Thoracic aorta (tissue), 2 donors: ENCODE results near the gene ELK3. TPM values are rescaled to one million over a fixed set of nuclear protein-coding genes. Genes with fewer than 3 reads are reported as not detected.

ENCODE experiments used
- ATAC-seq: fragments of 150-250 bp; one replicate; pipeline ENCODE4 v1.8.0; 2017; ENCODE audit warnings: low read depth; ENCODE audit not compliant: insufficient number of reproducible peaks, low FRiP score
- DNase-seq: peaks from one replicate; pipeline ENCODE4 v3.0.0-alpha.2; 2020; ENCODE audit warnings: low spot score
- H3K27ac ChIP-seq, 2 donors: fragments of 200-600 bp; sonication (generic); 1 replicate in 1 of 2; 2 replicates in 1 of 2; pipeline ENCODE4 v1.5.1; 2016; ENCODE audit warnings: mild to moderate bottlenecking in 2 of 2, moderate library complexity in 2 of 2
- H3K27me3 ChIP-seq: fragments of 200-600 bp; sonication (generic); replicated peaks from 2 replicates; pipeline ENCODE4 v1.6.0; 2016; ENCODE audit warnings: mild to moderate bottlenecking; ENCODE audit not compliant: insufficient read depth
- H3K36me3 ChIP-seq: fragments of 200-600 bp; sonication (generic); one replicate; pipeline ENCODE4 v1.5.1; 2016
- H3K4me1 ChIP-seq, 2 donors: fragments of 200-600 bp; sonication (generic); 1 replicate in 1 of 2; 2 replicates in 1 of 2; pipeline versions ENCODE4 v1.5.1 to v1.6.0; 2016; ENCODE audit warnings: low read depth in 2 of 2, mild to moderate bottlenecking in 1 of 2; ENCODE audit not compliant: control insufficient read depth in 1 of 2
- H3K4me3 ChIP-seq: fragments of 200-600 bp; sonication (generic); 2 replicates; pipeline ENCODE4 v1.5.1; 2016; ENCODE audit warnings: mild to moderate bottlenecking
- H3K9me3 ChIP-seq: fragments of 200-600 bp; sonication (generic); 2 replicates; pipeline ENCODE4 v1.5.1; 2016
- total RNA-seq, 2 donors: library from RNA; depleted of rRNA; stranded (reverse); fragments of >200 nt; gene quantifications; one replicate each; pipeline versions ENCODE4 v1.1.0 to v1.2.3, GENCODE V29; 2016
- TF ChIP-seq, protein P1 (sequence below): fragments of 200-600 bp; sonication (generic); IDR thresholded peaks from one replicate; pipeline ENCODE4 v1.5.1; 2019; ENCODE audit warnings: antibody characterized with exemption

Gene ELK3
- total RNA-seq, 2 donors from 2014 or later, result 19.9 to 40.6 TPM

DNA sequence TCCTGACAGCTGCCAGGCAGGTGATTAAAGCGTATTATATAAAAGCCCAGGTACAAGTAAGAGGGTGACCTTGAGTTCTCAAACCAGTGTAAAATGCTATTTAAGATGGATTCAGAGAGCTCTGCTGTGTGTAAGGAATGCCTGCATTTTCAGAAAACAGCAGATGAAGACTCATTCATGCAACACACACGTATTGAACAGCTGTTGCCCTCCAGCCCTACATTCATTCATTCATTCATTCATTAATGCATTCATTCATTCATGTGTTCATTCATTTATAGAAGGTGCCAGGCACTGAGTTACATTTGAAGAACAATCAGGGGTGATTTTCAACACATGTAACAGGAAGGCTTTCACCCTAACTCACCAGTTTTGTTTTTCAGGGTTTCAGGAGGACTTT is 27.4 kb upstream of the ELK3 start:
- peaks cover 0 to 9% of the 10 kb centered on the region in 2 donors for H3K4me1 ChIP-seq
- H3K9me3 ChIP-seq, result no peaks in the 10 kb centered on the region
- H3K4me3 ChIP-seq, result no peak overlapping the region
- TF ChIP-seq, protein P1, sequence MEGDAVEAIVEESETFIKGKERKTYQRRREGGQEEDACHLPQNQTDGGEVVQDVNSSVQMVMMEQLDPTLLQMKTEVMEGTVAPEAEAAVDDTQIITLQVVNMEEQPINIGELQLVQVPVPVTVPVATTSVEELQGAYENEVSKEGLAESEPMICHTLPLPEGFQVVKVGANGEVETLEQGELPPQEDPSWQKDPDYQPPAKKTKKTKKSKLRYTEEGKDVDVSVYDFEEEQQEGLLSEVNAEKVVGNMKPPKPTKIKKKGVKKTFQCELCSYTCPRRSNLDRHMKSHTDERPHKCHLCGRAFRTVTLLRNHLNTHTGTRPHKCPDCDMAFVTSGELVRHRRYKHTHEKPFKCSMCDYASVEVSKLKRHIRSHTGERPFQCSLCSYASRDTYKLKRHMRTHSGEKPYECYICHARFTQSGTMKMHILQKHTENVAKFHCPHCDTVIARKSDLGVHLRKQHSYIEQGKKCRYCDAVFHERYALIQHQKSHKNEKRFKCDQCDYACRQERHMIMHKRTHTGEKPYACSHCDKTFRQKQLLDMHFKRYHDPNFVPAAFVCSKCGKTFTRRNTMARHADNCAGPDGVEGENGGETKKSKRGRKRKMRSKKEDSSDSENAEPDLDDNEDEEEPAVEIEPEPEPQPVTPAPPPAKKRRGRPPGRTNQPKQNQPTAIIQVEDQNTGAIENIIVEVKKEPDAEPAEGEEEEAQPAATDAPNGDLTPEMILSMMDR, result no peak
- DNase-seq (no peak), ATAC-seq (no peak)
- H3K36me3 ChIP-seq, result no peaks in the 10 kb centered on the region
- H3K27me3 ChIP-seq, result no peaks in the 10 kb centered on the region
- no peak overlapping the region for H3K27ac ChIP-seq

DNA sequence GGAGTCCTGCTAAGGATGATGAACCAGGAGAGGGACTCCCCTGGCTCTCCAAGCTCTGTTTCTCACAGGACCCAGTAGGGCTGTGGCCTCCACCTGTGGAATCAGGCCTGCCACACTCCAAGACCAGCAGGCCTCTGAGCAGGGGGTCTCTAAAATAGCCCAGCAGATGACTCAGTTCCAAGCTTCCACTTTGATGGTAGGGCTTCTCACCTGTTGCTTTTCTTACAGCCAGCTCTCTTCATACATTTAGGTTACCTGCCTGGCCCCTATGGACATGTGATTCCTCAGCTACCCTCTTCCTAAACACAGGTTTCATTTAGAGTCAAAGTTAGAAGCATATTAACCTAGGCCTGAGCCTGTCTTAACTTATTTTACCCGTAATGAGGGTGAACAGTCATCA is 26.7 kb upstream of the ELK3 start:
- Histone ChIP-seq H3K36me3 (no peaks in the 10 kb centered on the region), H3K9me3 (no peaks in the 10 kb centered on the region), H3K4me3 (no peak overlapping the region), H3K27ac (no peak overlapping the region), H3K4me1 (peaks cover 0 to 9% of the 10 kb centered on the region in 2 donors), H3K27me3 (no peaks in the 10 kb centered on the region)
- ATAC-seq (no peak), DNase-seq (no peak)
- TF ChIP-seq, protein P1, result no peak

DNA sequence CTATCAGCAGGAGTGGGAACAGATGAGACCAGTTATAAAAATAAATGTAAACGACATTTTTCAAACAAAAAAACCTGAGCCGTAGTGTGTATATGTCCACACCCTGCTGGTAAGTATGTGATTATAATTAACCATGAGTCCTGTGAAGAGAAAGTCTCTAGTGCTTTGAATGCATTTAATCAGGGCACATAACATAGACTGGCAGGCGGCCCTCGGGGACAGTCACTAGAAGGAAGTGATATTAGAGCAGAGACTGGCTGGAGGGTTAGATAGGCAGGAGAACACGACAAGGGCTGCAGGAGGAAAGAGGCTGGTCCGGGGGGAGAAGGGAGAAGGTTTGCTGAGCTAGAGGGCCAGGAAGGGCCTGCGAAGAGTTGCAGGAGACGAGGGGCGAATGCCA is 23.8 kb upstream of the ELK3 start:
- no peak for ATAC-seq
- TF ChIP-seq, protein P1, result no peak
- no peak for DNase-seq
- no peaks in the 10 kb centered on the region for H3K27me3 ChIP-seq
- no peaks in the 10 kb centered on the region for H3K36me3 ChIP-seq
- H3K4me1 ChIP-seq, result peaks cover 0 to 9% of the 10 kb centered on the region in 2 donors
- no peak overlapping the region for H3K27ac ChIP-seq
- H3K9me3 ChIP-seq, result no peaks in the 10 kb centered on the region
- no peak overlapping the region for H3K4me3 ChIP-seq

DNA sequence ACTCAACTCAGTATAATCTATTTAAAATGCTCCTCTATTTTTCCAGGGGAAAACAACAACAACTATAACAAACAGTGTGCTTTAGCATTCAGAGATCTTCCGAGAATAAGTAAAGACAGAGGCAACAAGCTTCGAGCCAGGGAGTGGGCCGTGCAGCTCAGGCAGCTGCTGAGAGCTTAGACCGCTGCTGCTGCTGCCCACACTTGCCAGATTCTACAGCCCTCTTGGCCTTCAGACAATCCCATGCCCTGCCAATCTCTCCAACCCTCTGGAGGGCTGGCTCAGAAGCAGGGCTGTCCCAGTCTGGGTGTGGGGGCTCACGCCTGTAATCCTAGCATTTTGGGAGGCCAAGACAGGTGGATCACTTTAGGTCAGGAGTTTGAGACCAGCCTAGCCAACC is 23.4 kb upstream of the ELK3 start:
- TF ChIP-seq, protein P1, result no peak
- no peaks in the 10 kb centered on the region for H3K27me3 ChIP-seq
- DNase-seq (no peak), ATAC-seq (no peak)
- peaks cover 0 to 9% of the 10 kb centered on the region in 2 donors for H3K4me1 ChIP-seq
- no peaks in the 10 kb centered on the region for H3K9me3 ChIP-seq
- H3K36me3 ChIP-seq, result no peaks in the 10 kb centered on the region
- H3K27ac ChIP-seq, result no peak overlapping the region
- H3K4me3 ChIP-seq, result no peak overlapping the region

DNA sequence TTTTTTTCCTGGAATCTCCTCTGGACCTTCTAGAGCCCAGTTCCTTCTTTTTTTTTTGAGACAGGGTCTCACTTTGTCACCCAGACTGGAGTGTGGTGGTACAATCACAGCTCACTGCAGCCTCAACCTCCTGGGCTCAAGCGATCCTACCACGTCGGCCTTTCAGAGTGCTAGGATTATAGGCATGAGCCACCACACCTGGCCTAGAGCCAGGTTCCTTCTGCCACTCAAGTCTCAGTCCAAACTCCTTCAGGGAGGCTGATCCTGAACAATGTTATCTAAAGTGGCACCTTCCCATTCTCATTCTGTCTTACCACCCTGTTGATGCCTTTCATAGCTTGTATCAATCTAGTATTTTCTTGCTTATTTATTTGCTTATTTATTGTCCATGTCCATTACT is 22.3 kb upstream of the ELK3 start:
- no peaks in the 10 kb centered on the region for H3K36me3 ChIP-seq
- TF ChIP-seq, protein P1, result no peak
- no peaks in the 10 kb centered on the region for H3K27me3 ChIP-seq
- no peak overlapping the region for H3K27ac ChIP-seq
- no peak for DNase-seq
- ATAC-seq, result no peak
- H3K9me3 ChIP-seq, result peaks cover 6% of the 10 kb centered on the region
- H3K4me1 ChIP-seq, result peaks cover 0 to 9% of the 10 kb centered on the region in 2 donors
- H3K4me3 ChIP-seq, result no peak overlapping the region
